ENCODE data around the gene HBD. TPM values are rescaled to one million over a fixed set of nuclear protein-coding genes. Genes with fewer than 3 reads are reported as not detected.

Gene HBD
- not detected for total RNA-seq
- long read RNA-seq = 0 reads

- Histone ChIP-seq H3K27me3 (no peaks in the 10 kb centered on the region), H3K27ac (no peak within 1 kb of the TSS), H3K4me3 (no peak within 1 kb of the TSS), H3K9me3 (no peaks in the 10 kb centered on the region), H3K4me1 (no peaks in the 10 kb centered on the region), H3K36me3 (no peaks in the 10 kb centered on the region)
- no peak for ATAC-seq
- TF ChIP-seq, protein P1, sequence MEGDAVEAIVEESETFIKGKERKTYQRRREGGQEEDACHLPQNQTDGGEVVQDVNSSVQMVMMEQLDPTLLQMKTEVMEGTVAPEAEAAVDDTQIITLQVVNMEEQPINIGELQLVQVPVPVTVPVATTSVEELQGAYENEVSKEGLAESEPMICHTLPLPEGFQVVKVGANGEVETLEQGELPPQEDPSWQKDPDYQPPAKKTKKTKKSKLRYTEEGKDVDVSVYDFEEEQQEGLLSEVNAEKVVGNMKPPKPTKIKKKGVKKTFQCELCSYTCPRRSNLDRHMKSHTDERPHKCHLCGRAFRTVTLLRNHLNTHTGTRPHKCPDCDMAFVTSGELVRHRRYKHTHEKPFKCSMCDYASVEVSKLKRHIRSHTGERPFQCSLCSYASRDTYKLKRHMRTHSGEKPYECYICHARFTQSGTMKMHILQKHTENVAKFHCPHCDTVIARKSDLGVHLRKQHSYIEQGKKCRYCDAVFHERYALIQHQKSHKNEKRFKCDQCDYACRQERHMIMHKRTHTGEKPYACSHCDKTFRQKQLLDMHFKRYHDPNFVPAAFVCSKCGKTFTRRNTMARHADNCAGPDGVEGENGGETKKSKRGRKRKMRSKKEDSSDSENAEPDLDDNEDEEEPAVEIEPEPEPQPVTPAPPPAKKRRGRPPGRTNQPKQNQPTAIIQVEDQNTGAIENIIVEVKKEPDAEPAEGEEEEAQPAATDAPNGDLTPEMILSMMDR (IDR thresholded peaks at IDR 0.05) = no peak
- intact Hi-C loops (cut with DNase I) = no loop called here
- DNase-seq = no peak
Observed at GRCh38 chr11:5234381-5234834, at the start of gene HBD. HBD (minus strand) TSS chr11:5234483; CDS start chr11:5234433, 50 bp downstream.

DNA sequence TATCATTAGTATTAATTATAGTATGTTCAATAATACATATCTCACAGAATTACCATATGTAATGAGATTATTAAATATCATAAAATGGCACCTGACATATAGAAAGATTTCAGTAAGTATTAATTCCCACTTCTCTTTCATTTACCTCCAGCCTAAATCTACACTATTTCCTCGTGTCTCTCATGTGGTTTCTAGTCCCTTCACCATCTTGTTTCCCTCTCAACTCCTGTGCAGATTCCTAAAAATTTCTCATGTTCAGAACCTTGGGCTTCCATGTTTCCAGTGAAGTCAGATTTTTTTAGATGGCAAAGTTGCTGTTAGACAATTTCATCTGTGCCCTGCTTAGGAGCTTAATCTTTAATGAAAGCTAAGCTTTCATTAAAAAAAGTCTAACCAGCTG, 49.6 kb upstream of the HBD start:
- ATAC-seq (no peak), DNase-seq (no peak)
- Histone ChIP-seq H3K36me3 (no peaks in the 10 kb centered on the region), H3K4me3 (no peak overlapping the region), H3K27ac (no peak overlapping the region), H3K9me3 (no peaks in the 10 kb centered on the region), H3K4me1 (no peaks in the 10 kb centered on the region), H3K27me3 (no peaks in the 10 kb centered on the region)
- intact Hi-C loops (cut with DNase I) = no loop called here
- TF ChIP-seq, protein P1 (IDR thresholded peaks at IDR 0.05) = no peak

GRCh38 chr11:5283086-5283485, 48.8 kb upstream of the HBD start:
- Histone ChIP-seq H3K27ac (no peak overlapping the region), H3K27me3 (no peaks in the 10 kb centered on the region), H3K9me3 (no peaks in the 10 kb centered on the region), H3K4me3 (no peak overlapping the region), H3K36me3 (no peaks in the 10 kb centered on the region), H3K4me1 (no peaks in the 10 kb centered on the region)
- ATAC-seq = no peak
- TF ChIP-seq, protein P1 (IDR thresholded peaks at IDR 0.05) = no peak
- no peak for DNase-seq
- intact Hi-C loops (cut with DNase I) = no loop called here

GRCh38 chr11:5282628-5283027, 48.3 kb upstream of the HBD start:
- no peaks in the 10 kb centered on the region for H3K9me3 ChIP-seq
- DNase-seq (no peak), ATAC-seq (no peak)
- TF ChIP-seq, protein P1 (IDR thresholded peaks at IDR 0.05) = no peak
- no peak overlapping the region for H3K27ac ChIP-seq
- intact Hi-C loops (cut with DNase I) = no loop called here
- no peaks in the 10 kb centered on the region for H3K27me3 ChIP-seq
- no peaks in the 10 kb centered on the region for H3K4me1 ChIP-seq
- H3K4me3 ChIP-seq = no peak overlapping the region
- no peaks in the 10 kb centered on the region for H3K36me3 ChIP-seq

- no peaks in the 10 kb centered on the region for H3K4me1 ChIP-seq
- no peaks in the 10 kb centered on the region for H3K27me3 ChIP-seq
- TF ChIP-seq, protein P1 (IDR thresholded peaks at IDR 0.05) = no peak
- DNase-seq (no peak), ATAC-seq (no peak)
- intact Hi-C loops (cut with DNase I) = no loop called here
- no peaks in the 10 kb centered on the region for H3K9me3 ChIP-seq
- no peaks in the 10 kb centered on the region for H3K36me3 ChIP-seq
- H3K4me3 ChIP-seq = no peak overlapping the region
- H3K27ac ChIP-seq = no peak overlapping the region
Observed at GRCh38 chr11:5281596-5281995, 47.3 kb upstream of the HBD start.

- peak; percentile 55 for ATAC-seq
- Histone ChIP-seq H3K27me3 (no peaks in the 10 kb centered on the region), H3K9me3 (no peaks in the 10 kb centered on the region), H3K27ac (no peak overlapping the region), H3K4me3 (no peak overlapping the region), H3K36me3 (no peaks in the 10 kb centered on the region), H3K4me1 (no peaks in the 10 kb centered on the region)
- intact Hi-C loops (cut with DNase I) = no loop called here
- no peak for DNase-seq
- TF ChIP-seq, protein P1 (IDR thresholded peaks at IDR 0.05) = no peak
Observed at GRCh38 chr11:5280582-5281102, 46.4 kb upstream of the HBD start.

Data from upper lobe of right lung (tissue), 1 donor.